IgD-negative memory B cell (primary cell): ENCODE measurements around the gene MARS2. TPM values are rescaled to one million over a fixed set of nuclear protein-coding genes. Genes with fewer than 3 reads are reported as not detected.
A peak's percentile ranks its signal among the peaks of the same experiment; 100 is the strongest.
"Not testable (repeated sequence)": the region's sequence is repeated elsewhere in the genome, so short reads cannot be mapped to it uniquely, and the experiment has no call there.

Source experiments
- H3K27ac Mint-ChIP-seq, 3 donors: one replicate each; pipeline ENCODE4 v1.8.0; 2020 to 2022; ENCODE audit warnings: mild to moderate bottlenecking in 3 of 3, mixed read lengths in 3 of 3, moderate library complexity in 1 of 3
- H3K27me3 Mint-ChIP-seq: one replicate; pipeline ENCODE4 v1.8.0; 2021; ENCODE audit warnings: mixed read lengths
- H3K36me3 Mint-ChIP-seq: one replicate; pipeline ENCODE4 v1.8.0; 2020; ENCODE audit warnings: mild to moderate bottlenecking, mixed read lengths
- H3K4me1 Mint-ChIP-seq, 3 donors: one replicate each; pipeline ENCODE4 v1.8.0; 2020 to 2022; ENCODE audit warnings: mixed read lengths in 3 of 3, mild to moderate bottlenecking in 1 of 3
- H3K4me3 Mint-ChIP-seq, 4 donors: one replicate each; pipeline ENCODE4 v1.8.0; 2020 to 2022; ENCODE audit warnings: mild to moderate bottlenecking in 4 of 4, mixed read lengths in 4 of 4, moderate library complexity in 3 of 4
- H3K9me3 Mint-ChIP-seq, 3 donors: one replicate each; pipeline ENCODE4 v1.8.0; 2020 to 2021; ENCODE audit warnings: mixed read lengths in 3 of 3, mild to moderate bottlenecking in 1 of 3
- polyA plus RNA-seq: library from polyadenylated mRNA; unstranded; fragments of 300-500 nt; fragmentation: Illumina TruSeq; gene quantifications from one replicate; pipeline ENCODE4 v1.2.3, GENCODE V29; 2021

The MARS2 gene
- polyA plus RNA-seq, 1 donor from 2014 or later, result 6.8 TPM

GRCh38 chr2:197717863-197718262, 12.7 kb downstream of the MARS2 start:
- no peaks in the 10 kb centered on the region for H3K27me3 Mint-ChIP-seq
- no peak overlapping the region for H3K27ac Mint-ChIP-seq
- H3K4me3 Mint-ChIP-seq, result no peak overlapping the region
- H3K9me3 Mint-ChIP-seq, result no peaks in the 10 kb centered on the region
- peaks cover 10% of the 10 kb centered on the region for H3K36me3 Mint-ChIP-seq
- peaks cover 0 to 3% (median 3%) of the 10 kb centered on the region in 3 donors for H3K4me1 Mint-ChIP-seq

DNA sequence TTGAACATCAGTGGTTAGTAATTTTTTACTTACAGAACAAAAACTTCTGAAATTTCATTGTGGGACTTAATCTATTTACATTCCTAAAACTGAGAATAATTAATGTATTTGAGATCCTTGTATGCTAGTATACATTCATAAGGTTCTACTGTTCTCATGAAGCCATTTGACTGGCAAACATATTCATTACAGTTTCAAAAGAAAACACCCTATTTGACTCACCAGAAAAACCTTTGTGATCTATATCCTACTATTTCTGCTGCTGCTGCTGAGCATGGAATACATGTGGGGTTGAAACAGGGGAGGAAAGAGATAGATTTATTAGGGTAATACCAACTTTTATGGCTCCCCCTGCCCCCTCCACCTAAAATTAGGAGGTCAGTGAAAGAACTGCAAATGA, 21.8 kb downstream of the MARS2 start:
- H3K27me3 Mint-ChIP-seq, result no peaks in the 10 kb centered on the region
- peaks cover 0 to 7% (median 6%) of the 10 kb centered on the region in 3 donors for H3K9me3 Mint-ChIP-seq
- H3K36me3 Mint-ChIP-seq, result peaks cover 2% of the 10 kb centered on the region
- no peak overlapping the region for H3K27ac Mint-ChIP-seq
- peaks cover 0 to 1% (median 0%) of the 10 kb centered on the region in 3 donors for H3K4me1 Mint-ChIP-seq
- H3K4me3 Mint-ChIP-seq, result no peak overlapping the region

DNA sequence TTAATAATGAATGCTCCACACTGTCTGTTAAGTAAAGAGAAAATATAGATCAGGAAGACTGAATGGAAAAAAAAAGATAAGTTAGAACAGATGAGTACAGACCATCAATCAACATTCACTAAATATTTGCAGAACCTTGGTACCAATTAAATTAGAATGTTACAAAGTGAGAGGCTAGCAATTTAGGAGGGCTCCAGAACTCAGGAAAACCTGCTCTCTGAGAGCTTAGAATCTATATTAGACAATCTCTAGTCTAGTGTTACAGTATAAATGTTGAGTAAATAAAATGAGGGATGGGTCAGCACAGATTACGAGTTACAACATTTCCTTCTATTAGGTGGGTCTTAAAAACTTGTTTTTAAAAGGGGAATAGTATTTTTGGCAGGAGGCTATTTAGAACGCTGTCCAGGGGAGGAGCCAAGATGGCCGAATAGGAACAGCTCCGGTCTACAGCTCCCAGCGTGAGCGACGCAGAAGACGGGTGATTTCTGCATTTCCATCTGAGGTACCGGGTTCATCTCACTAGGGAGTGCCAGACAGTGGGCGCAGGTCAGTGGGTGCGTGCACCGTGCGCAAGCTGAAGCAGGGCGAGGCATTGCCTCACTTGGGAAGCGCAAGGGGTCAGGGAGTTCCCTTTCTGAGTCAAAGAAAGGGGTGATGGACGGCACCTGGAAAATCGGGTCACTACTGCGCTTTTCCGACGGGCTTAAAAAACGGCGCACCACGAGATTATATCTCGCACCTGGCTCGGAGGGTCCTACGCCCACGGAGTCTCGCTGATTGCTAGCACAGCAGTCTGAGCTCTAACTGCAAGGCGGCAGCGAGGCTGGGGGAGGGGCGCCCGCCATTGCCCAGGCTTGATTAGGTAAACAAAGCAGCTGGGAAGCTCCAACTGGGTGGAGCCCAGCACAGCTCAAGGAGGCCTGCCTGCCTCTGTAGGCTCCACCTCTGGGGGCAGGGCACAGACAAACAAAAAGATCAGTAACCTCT, 23.7 kb downstream of the MARS2 start:
- not testable (repeated sequence) for H3K27me3 Mint-ChIP-seq, H3K4me3 Mint-ChIP-seq, H3K27ac Mint-ChIP-seq, H3K4me1 Mint-ChIP-seq, H3K36me3 Mint-ChIP-seq, H3K9me3 Mint-ChIP-seq

GRCh38 chr2:197740200-197740599, 35.0 kb downstream of the MARS2 start:
- Mint-ChIP-seq H3K4me1 (no peaks in the 10 kb centered on the region), H3K4me3 (no peak overlapping the region), H3K9me3 (peaks cover 0 to 1% (median 0%) of the 10 kb centered on the region in 3 donors)

More at GRCh38 chr2:197740200-197740599, 35.0 kb downstream of the MARS2 start:
- peak overlapping the region in 1 of 3 donors; percentile 25 for H3K27ac Mint-ChIP-seq
- peaks cover 4% of the 10 kb centered on the region for H3K27me3 Mint-ChIP-seq
- no peaks in the 10 kb centered on the region for H3K36me3 Mint-ChIP-seq

Other genes with a start within 250 kb of the MARS2 start
- gene HSPD1, start 205.5 kb upstream of the MARS2 start, polyA plus RNA-seq, result 92.3 TPM
- gene HSPE1, start 205.0 kb upstream of the MARS2 start, polyA plus RNA-seq, result 149 TPM
- 28.0 TPM for gene MOB4, start 189.3 kb upstream of the MARS2 start, polyA plus RNA-seq
- gene RFTN2, start 29.8 kb upstream of the MARS2 start, polyA plus RNA-seq, result not detected
- not detected for gene BOLL, start 80.0 kb downstream of the MARS2 start, polyA plus RNA-seq
- 0.23 TPM for gene PLCL1, start 99.2 kb downstream of the MARS2 start, polyA plus RNA-seq